Heart right ventricle (tissue), 16 donors: ENCODE results near the gene GADL1. TPM values are rescaled to one million over a fixed set of nuclear protein-coding genes. Genes with fewer than 3 reads are reported as not detected.

Experiments
- ATAC-seq, 8 donors: fragments of 200-7000 bp; cut with Tn5 transposase; one replicate each; pipeline ENCODE4 v1.9.1; 2020; ENCODE audit warnings: mild to moderate bottlenecking in 8 of 8, moderate library complexity in 8 of 8, moderate number of reproducible peaks in 1 of 8
- DNase-seq, 2 donors: peaks; one replicate each; pipeline ENCODE4 v3.0.0-alpha.2; 2020
- H3K27ac ChIP-seq, 10 donors: fragments of 200-600 bp; sonication (generic) in 2 of 10; one replicate each; pipeline versions ENCODE4 v1.5.0 to v1.8.0; 2020 to 2022; ENCODE audit warnings: mild to moderate bottlenecking in 3 of 10
- H3K27me3 ChIP-seq, 7 donors: fragments of 200-600 bp; one replicate each; pipeline ENCODE4 v1.8.0; 2021 to 2022; ENCODE audit warnings: mild to moderate bottlenecking in 2 of 7
- H3K36me3 ChIP-seq, 9 donors: fragments of 200-600 bp; sonication (generic) in 1 of 9; one replicate each; pipeline versions ENCODE4 v1.5.0 to v1.8.0; 2020 to 2022; ENCODE audit warnings: mild to moderate bottlenecking in 2 of 9
- H3K4me1 ChIP-seq, 9 donors: fragments of 200-600 bp; sonication (generic) in 1 of 9; one replicate each; pipeline versions ENCODE4 v1.5.0 to v1.8.0; 2020 to 2022; ENCODE audit warnings: mild to moderate bottlenecking in 4 of 9
- H3K4me3 ChIP-seq, 10 donors: fragments of 200-600 bp; sonication (generic) in 2 of 10; one replicate each; pipeline versions ENCODE4 v1.5.0 to v1.8.0; 2020 to 2022; ENCODE audit warnings: mild to moderate bottlenecking in 7 of 10, moderate library complexity in 2 of 10
- H3K9me3 ChIP-seq, 11 donors: fragments of 200-600 bp in 10 of 11; sonication (generic) in 2 of 11; one replicate each; pipeline versions ENCODE4 v1.5.0 to v1.8.0; 2013 to 2022; ENCODE audit warnings: mild to moderate bottlenecking in 2 of 11, control low read depth in 1 of 11, moderate library complexity in 1 of 11
- WGBS, 2 donors: extraction: QIAGEN DNeasy Blood & Tissue Kit; methylation state at CpG; one replicate each; pipeline ENCODE4 v1.1.7; 2013; ENCODE audit warnings: inconsistent platforms in 1 of 2; 5-methylcytosine and 5-hydroxymethylcytosine counted together
- intact Hi-C, 10 donors: fragments of 100-400 bp; cut with DNase I; formaldehyde crosslinking; loops; one replicate each; pipeline versions ENCODE4 v1.11.1 to v1.14.2; 2022
- polyA plus RNA-seq, 2 donors: library from polyadenylated mRNA; stranded (reverse); fragments of 200-250 nt; gene quantifications; one replicate each; pipeline ENCODE4 v1.2.3, GENCODE V29; 2013
- total RNA-seq, 10 donors: library from RNA; stranded (reverse); fragmentation: NEBNext Ultra II Directional in 3 of 10; extraction: Animal tissue kit (Norgen Biotek cat#: 25700) in 3 of 10; gene quantifications; one replicate each; pipeline versions ENCODE4 v1.2.1 to v1.2.4, GENCODE V29; 2021 to 2023
- TF ChIP-seq, protein P1 (sequence below), 9 donors: fragments of 200-600 bp; sonication (generic) in 2 of 9; IDR thresholded peaks; one replicate each; pipeline versions ENCODE4 v1.5.0 to v1.8.0; 2021 to 2022; ENCODE audit warnings: antibody characterized with exemption in 9 of 9, mild to moderate bottlenecking in 5 of 9, moderate library complexity in 1 of 9
- donor health status: Arrhythmogenic right ventricular cardiomyopathy.
- donor health status: ischemic (EF 13 %, LVEDD 7.1; RV severe dilation, severe dysfunction).
- donor health status: healthy with polysubstance abuse.
- donor health status: DM: no; HTN: yes; CAD: no.
- donor health status: DM: no; HTN: no; CAD: no.
- donor health status: ischemic (EF 25% LVEDD 6.9; RV normal size, moderate dysfunction).
- donor health status: ischemic (EF 25% LVEDD 5.7; RV mildly dilated, moderate dysfunction).
- donor health status: healthy.
- donor health status: DM: yes; HTN: yes; CAD: no.
- donor health status: Ischemic cardiomyopathy.
- donor health status: ischemic (EF 35%, LVEDD 5.7; RV mildly dilated, moderate dysfunction).
- donor health status: nonischemic (EF 11% LVEDD 7.7; RV severe dilation, severe dysfunction).
- donor health status: DM: yes; HTN: yes; CAD: no.
- donor health status: PGD.
- donor health status: ischemic (EF 29% LVEDD 5.4; RV normal size, mild dysfunction).
- donor health status: nonischemic (EF 23%, LVEDD 6.1; RV moderate dilation, normal function).

GADL1 gene
- total and polyA plus RNA-seq, 12 donors = 0.12 to 1.6 (median 0.40) TPM; not detected in 4

DNA sequence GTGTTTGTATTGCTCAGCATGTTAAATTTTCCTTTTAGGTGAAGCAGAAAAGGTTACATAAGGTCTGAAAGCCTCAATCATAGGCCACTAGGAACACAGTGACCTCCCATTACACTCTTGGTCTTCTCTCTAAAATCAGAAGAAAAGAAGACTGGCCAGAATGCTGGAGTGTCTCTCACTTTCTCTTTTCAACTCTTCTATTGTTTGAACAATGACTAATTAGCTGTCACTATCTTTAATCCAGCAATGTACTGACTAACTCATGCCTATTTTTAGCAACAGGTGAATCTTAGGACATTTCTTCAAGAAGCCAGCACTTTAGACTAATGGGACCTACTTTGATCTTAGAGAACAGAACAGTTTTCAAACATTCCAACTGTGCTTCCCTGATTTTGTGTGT lies 145.2 kb downstream of the GADL1 start:
- Histone ChIP-seq H3K4me1 (peaks cover 0 to 28% (median 0%) of the 10 kb centered on the region in 9 donors), H3K9me3 (no peaks in the 10 kb centered on the region), H3K4me3 (no peak overlapping the region), H3K27ac (no peak overlapping the region), H3K36me3 (no peaks in the 10 kb centered on the region), H3K27me3 (no peaks in the 10 kb centered on the region)
- ATAC-seq (no peak), DNase-seq (no peak)
- intact Hi-C loops = loop anchor here in 6 of 10 donors (2.0 to 10.0 kb wide), 8 partner anchors 552 to 734 kb away; no protein-coding TSS in a partner anchor
- TF ChIP-seq, protein P1, sequence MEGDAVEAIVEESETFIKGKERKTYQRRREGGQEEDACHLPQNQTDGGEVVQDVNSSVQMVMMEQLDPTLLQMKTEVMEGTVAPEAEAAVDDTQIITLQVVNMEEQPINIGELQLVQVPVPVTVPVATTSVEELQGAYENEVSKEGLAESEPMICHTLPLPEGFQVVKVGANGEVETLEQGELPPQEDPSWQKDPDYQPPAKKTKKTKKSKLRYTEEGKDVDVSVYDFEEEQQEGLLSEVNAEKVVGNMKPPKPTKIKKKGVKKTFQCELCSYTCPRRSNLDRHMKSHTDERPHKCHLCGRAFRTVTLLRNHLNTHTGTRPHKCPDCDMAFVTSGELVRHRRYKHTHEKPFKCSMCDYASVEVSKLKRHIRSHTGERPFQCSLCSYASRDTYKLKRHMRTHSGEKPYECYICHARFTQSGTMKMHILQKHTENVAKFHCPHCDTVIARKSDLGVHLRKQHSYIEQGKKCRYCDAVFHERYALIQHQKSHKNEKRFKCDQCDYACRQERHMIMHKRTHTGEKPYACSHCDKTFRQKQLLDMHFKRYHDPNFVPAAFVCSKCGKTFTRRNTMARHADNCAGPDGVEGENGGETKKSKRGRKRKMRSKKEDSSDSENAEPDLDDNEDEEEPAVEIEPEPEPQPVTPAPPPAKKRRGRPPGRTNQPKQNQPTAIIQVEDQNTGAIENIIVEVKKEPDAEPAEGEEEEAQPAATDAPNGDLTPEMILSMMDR (IDR thresholded peaks at IDR 0.05) = no peak

- intact Hi-C loops = loop anchor here in 6 of 10 donors (2.0 to 10.0 kb wide), 9 partner anchors 551 to 733 kb away; no protein-coding TSS in a partner anchor
Measured at GRCh38 chr3:30747771-30748281, 146.6 kb downstream of the GADL1 start.

DNA sequence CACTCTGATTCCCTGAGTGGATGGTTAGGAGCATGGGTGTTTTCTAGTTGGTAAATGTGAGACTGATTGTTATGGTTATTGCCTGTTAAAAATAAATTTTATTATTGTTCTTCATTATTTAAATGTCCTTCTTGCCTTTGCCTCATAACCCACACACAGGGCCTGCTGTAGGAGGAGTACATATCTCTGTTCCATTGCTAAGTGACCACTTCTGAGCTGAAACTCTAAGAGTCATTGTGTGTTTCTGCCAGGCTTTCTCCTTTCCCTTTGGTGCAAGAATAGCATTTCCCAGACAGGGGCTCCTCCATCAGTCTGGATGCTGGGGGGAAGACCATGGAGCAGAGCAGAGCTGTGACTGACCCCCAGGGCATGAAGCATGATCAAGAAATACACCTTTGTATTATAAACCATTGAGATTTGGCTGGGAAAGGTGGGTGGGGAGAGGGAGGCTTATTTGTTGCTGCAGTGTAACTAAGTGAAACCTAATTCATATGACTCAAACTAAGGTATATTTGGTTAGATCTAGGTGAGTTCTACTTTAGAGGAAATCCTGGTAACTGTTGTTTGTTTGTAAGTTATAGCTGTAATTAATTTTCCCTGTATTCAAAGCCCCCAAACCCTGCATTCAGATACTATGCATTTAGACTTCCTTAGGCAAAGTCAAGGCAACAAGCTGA lies 150.7 kb downstream of the GADL1 start:
- H3K9me3 ChIP-seq = no peaks in the 10 kb centered on the region
- no peak overlapping the region for H3K27ac ChIP-seq
- H3K27me3 ChIP-seq = no peaks in the 10 kb centered on the region
- H3K4me3 ChIP-seq = no peak overlapping the region
- peaks cover 0 to 24% (median 0%) of the 10 kb centered on the region in 9 donors for H3K4me1 ChIP-seq
- DNase-seq = no peak
- TF ChIP-seq, protein P1 (IDR thresholded peaks at IDR 0.05) = no peak
- ATAC-seq = no peak
- intact Hi-C loops = loop anchor here in 3 of 10 donors (10.0 kb wide), 3 partner anchors 549 to 729 kb away; no protein-coding TSS in a partner anchor
- no peaks in the 10 kb centered on the region for H3K36me3 ChIP-seq

More at GRCh38 chr3:30747771-30748281, 146.6 kb downstream of the GADL1 start:
- H3K36me3 ChIP-seq = no peaks in the 10 kb centered on the region
- DNase-seq = no peak
- no peaks in the 10 kb centered on the region for H3K27me3 ChIP-seq
- H3K9me3 ChIP-seq = no peaks in the 10 kb centered on the region
- ATAC-seq = peak in 6 of 8 donors; percentile 46 to 74 (median 60)
- TF ChIP-seq, protein P1 (IDR thresholded peaks at IDR 0.05) = peak; percentile 26 to 74 (median 56)
- 50 to 57% methylated on average over 4 of the region's 4 CpGs for WGBS, 2 donors
- no peak overlapping the region for H3K4me3 ChIP-seq
- no peak overlapping the region for H3K27ac ChIP-seq
- H3K4me1 ChIP-seq = peaks cover 0 to 29% (median 0%) of the 10 kb centered on the region in 9 donors

GRCh38 chr3:30742796-30743619 lies 151.5 kb downstream of the GADL1 start:
- H3K27ac ChIP-seq = no peak overlapping the region
- H3K9me3 ChIP-seq = no peaks in the 10 kb centered on the region
- ATAC-seq (no peak), DNase-seq (no peak)
- 98% methylated on average over 4 of the region's 4 CpGs for WGBS, 2 donors
- intact Hi-C loops = loop anchor here in 3 of 10 donors (10.0 kb wide), 3 partner anchors 548 to 728 kb away; no protein-coding TSS in a partner anchor
- H3K4me3 ChIP-seq = no peak overlapping the region
- H3K4me1 ChIP-seq = peaks cover 0 to 16% (median 0%) of the 10 kb centered on the region in 9 donors
- H3K27me3 ChIP-seq = no peaks in the 10 kb centered on the region
- H3K36me3 ChIP-seq = no peaks in the 10 kb centered on the region
- TF ChIP-seq, protein P1 (IDR thresholded peaks at IDR 0.05) = no peak
